Heart right ventricle (tissue), 16 donors: ENCODE measurements around the gene LILRB2. TPM values are rescaled to one million over a fixed set of nuclear protein-coding genes. Genes with fewer than 3 reads are reported as not detected.
"Not testable (repeated sequence)": the region's sequence is repeated elsewhere in the genome, so short reads cannot be mapped to it uniquely, and the experiment has no call there.

Source experiments
- ATAC-seq, 8 donors: fragments of 200-7000 bp; cut with Tn5 transposase; one replicate each; pipeline ENCODE4 v1.9.1; 2020; ENCODE audit warnings: mild to moderate bottlenecking in 8 of 8, moderate library complexity in 8 of 8, moderate number of reproducible peaks in 1 of 8
- DNase-seq, 2 donors: peaks; one replicate each; pipeline ENCODE4 v3.0.0-alpha.2; 2020
- H3K27ac ChIP-seq, 10 donors: fragments of 200-600 bp; sonication (generic) in 2 of 10; one replicate each; pipeline versions ENCODE4 v1.5.0 to v1.8.0; 2020 to 2022; ENCODE audit warnings: mild to moderate bottlenecking in 3 of 10
- H3K27me3 ChIP-seq, 7 donors: fragments of 200-600 bp; one replicate each; pipeline ENCODE4 v1.8.0; 2021 to 2022; ENCODE audit warnings: mild to moderate bottlenecking in 2 of 7
- H3K36me3 ChIP-seq, 9 donors: fragments of 200-600 bp; sonication (generic) in 1 of 9; one replicate each; pipeline versions ENCODE4 v1.5.0 to v1.8.0; 2020 to 2022; ENCODE audit warnings: mild to moderate bottlenecking in 2 of 9
- H3K4me1 ChIP-seq, 9 donors: fragments of 200-600 bp; sonication (generic) in 1 of 9; one replicate each; pipeline versions ENCODE4 v1.5.0 to v1.8.0; 2020 to 2022; ENCODE audit warnings: mild to moderate bottlenecking in 4 of 9
- H3K4me3 ChIP-seq, 10 donors: fragments of 200-600 bp; sonication (generic) in 2 of 10; one replicate each; pipeline versions ENCODE4 v1.5.0 to v1.8.0; 2020 to 2022; ENCODE audit warnings: mild to moderate bottlenecking in 7 of 10, moderate library complexity in 2 of 10
- H3K9me3 ChIP-seq, 11 donors: fragments of 200-600 bp in 10 of 11; sonication (generic) in 2 of 11; one replicate each; pipeline versions ENCODE4 v1.5.0 to v1.8.0; 2013 to 2022; ENCODE audit warnings: mild to moderate bottlenecking in 2 of 11, control low read depth in 1 of 11, moderate library complexity in 1 of 11
- WGBS, 2 donors: extraction: QIAGEN DNeasy Blood & Tissue Kit; methylation state at CpG; one replicate each; pipeline ENCODE4 v1.1.7; 2013; ENCODE audit warnings: inconsistent platforms in 1 of 2; 5-methylcytosine and 5-hydroxymethylcytosine counted together
- intact Hi-C, 10 donors: fragments of 100-400 bp; cut with DNase I; formaldehyde crosslinking; loops; one replicate each; pipeline versions ENCODE4 v1.11.1 to v1.14.2; 2022
- polyA plus RNA-seq, 2 donors: library from polyadenylated mRNA; stranded (reverse); fragments of 200-250 nt; gene quantifications; one replicate each; pipeline ENCODE4 v1.2.3, GENCODE V29; 2013
- total RNA-seq, 10 donors: library from RNA; stranded (reverse); fragmentation: NEBNext Ultra II Directional in 3 of 10; extraction: Animal tissue kit (Norgen Biotek cat#: 25700) in 3 of 10; gene quantifications; one replicate each; pipeline versions ENCODE4 v1.2.1 to v1.2.4, GENCODE V29; 2021 to 2023
- TF ChIP-seq, protein P1 (sequence below), 9 donors: fragments of 200-600 bp; sonication (generic) in 2 of 9; IDR thresholded peaks; one replicate each; pipeline versions ENCODE4 v1.5.0 to v1.8.0; 2021 to 2022; ENCODE audit warnings: antibody characterized with exemption in 9 of 9, mild to moderate bottlenecking in 5 of 9, moderate library complexity in 1 of 9
- donor health status: Arrhythmogenic right ventricular cardiomyopathy.
- donor health status: ischemic (EF 13 %, LVEDD 7.1; RV severe dilation, severe dysfunction).
- donor health status: healthy with polysubstance abuse.
- donor health status: DM: no; HTN: yes; CAD: no.
- donor health status: DM: no; HTN: no; CAD: no.
- donor health status: ischemic (EF 25% LVEDD 6.9; RV normal size, moderate dysfunction).
- donor health status: ischemic (EF 25% LVEDD 5.7; RV mildly dilated, moderate dysfunction).
- donor health status: healthy.
- donor health status: DM: yes; HTN: yes; CAD: no.
- donor health status: Ischemic cardiomyopathy.
- donor health status: ischemic (EF 35%, LVEDD 5.7; RV mildly dilated, moderate dysfunction).
- donor health status: nonischemic (EF 11% LVEDD 7.7; RV severe dilation, severe dysfunction).
- donor health status: DM: yes; HTN: yes; CAD: no.
- donor health status: PGD.
- donor health status: ischemic (EF 29% LVEDD 5.4; RV normal size, mild dysfunction).
- donor health status: nonischemic (EF 23%, LVEDD 6.1; RV moderate dilation, normal function).

Gene LILRB2
- total and polyA plus RNA-seq, 12 donors: 1.1 to 20.1 (median 2.4) TPM

DNA sequence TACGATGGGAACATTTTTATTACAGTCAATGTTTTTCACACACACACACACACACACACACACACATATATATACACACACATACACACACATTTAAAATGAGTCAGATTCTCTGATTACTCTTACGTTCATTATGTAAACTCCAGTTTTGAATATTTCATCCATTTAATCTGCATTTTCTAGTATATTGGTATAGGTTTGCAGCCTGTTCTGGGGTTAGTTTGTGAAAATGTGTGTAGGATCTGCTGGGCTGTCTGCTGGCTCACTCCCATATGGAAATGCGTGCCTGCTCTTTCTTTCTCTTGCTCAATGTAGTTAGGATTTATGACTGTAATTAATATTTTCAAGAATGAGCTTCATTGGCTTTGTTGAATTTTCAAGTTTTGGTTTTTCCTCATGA is 7.1 kb downstream of the LILRB2 start:
- no peak for ATAC-seq
- H3K9me3 ChIP-seq: no peaks in the 10 kb centered on the region
- peaks cover 0 to 17% (median 0%) of the 10 kb centered on the region in 9 donors for H3K36me3 ChIP-seq
- H3K27me3 ChIP-seq: peaks cover 0 to 36% (median 11%) of the 10 kb centered on the region in 7 donors
- H3K4me3 ChIP-seq: no peak overlapping the region
- WGBS, 2 donors: 68 to 83% methylated on average over 3 of the region's 3 CpGs
- intact Hi-C loops: no loop called here
- TF ChIP-seq, protein P1, sequence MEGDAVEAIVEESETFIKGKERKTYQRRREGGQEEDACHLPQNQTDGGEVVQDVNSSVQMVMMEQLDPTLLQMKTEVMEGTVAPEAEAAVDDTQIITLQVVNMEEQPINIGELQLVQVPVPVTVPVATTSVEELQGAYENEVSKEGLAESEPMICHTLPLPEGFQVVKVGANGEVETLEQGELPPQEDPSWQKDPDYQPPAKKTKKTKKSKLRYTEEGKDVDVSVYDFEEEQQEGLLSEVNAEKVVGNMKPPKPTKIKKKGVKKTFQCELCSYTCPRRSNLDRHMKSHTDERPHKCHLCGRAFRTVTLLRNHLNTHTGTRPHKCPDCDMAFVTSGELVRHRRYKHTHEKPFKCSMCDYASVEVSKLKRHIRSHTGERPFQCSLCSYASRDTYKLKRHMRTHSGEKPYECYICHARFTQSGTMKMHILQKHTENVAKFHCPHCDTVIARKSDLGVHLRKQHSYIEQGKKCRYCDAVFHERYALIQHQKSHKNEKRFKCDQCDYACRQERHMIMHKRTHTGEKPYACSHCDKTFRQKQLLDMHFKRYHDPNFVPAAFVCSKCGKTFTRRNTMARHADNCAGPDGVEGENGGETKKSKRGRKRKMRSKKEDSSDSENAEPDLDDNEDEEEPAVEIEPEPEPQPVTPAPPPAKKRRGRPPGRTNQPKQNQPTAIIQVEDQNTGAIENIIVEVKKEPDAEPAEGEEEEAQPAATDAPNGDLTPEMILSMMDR (IDR thresholded peaks at IDR 0.05): no peak
- peaks cover 0 to 10% (median 0%) of the 10 kb centered on the region in 9 donors for H3K4me1 ChIP-seq
- H3K27ac ChIP-seq: no peak overlapping the region
- no peak for DNase-seq

DNA sequence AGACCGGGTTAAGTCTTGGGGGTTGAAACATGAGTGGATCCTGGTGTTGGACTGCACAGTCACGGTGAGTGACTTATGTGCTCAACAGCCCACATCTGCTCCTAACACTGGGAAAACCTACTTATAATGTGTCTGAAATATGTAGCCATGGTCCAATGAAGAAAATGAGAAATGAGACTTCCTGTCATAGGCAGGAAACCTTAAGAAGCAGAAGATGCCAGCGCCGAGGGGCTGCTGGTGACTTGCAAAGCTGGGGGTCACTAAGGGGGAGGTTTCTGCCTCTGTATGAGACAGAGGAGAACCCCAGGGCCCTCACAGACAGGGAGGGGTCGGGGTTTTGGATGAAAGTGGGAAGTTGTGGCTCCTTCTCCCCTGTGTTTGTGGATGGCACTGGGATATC is 8.7 kb downstream of the LILRB2 start:
- Histone ChIP-seq H3K27me3 (peaks cover 0 to 31% (median 3%) of the 10 kb centered on the region in 7 donors), H3K36me3 (peaks cover 0 to 11% (median 0%) of the 10 kb centered on the region in 9 donors), H3K27ac (peak overlapping the region in 1 of 10 donors; percentile 65)
- H3K4me1 ChIP-seq, DNase-seq, intact Hi-C loops, H3K9me3 ChIP-seq, H3K4me3 ChIP-seq: not testable (repeated sequence)
- 64 to 69% methylated on average over 5 of the region's 5 CpGs for WGBS, 2 donors
- peak in 3 of 8 donors; percentile 15 to 33 (median 33) for ATAC-seq

DNA sequence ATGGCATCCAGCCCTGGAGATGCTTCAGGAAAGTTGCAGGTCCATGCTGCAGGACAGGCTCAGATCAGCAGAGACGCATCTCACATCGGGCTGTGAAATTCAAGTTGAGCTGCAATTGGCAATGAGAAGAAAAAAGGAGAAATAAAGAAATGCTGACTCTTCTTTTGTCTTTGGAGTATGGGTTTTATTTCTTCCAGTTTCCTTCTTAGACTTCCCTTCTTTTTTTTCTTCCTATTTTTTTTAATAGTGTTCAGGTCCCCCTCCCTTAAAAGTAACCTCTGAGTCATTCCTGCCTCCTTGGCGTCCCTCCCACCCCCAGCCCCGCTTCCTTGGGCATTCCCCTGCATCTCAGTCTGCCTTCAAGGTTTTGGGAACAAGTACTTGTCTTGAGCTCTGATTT is 9.3 kb downstream of the LILRB2 start:
- H3K9me3 ChIP-seq, DNase-seq, H3K36me3 ChIP-seq, intact Hi-C loops, H3K4me1 ChIP-seq: not testable (repeated sequence)
- peak overlapping the region in 1 of 10 donors; percentile 14 for H3K4me3 ChIP-seq
- H3K27ac ChIP-seq: peak overlapping the region in 1 of 10 donors; percentile 73
- ATAC-seq: peak; percentile 27 to 68 (median 51)
- H3K27me3 ChIP-seq: peaks cover 0 to 27% (median 0%) of the 10 kb centered on the region in 7 donors
- 53 to 65% methylated on average over 3 to 4 of the region's 4 CpGs for WGBS, 2 donors

DNA sequence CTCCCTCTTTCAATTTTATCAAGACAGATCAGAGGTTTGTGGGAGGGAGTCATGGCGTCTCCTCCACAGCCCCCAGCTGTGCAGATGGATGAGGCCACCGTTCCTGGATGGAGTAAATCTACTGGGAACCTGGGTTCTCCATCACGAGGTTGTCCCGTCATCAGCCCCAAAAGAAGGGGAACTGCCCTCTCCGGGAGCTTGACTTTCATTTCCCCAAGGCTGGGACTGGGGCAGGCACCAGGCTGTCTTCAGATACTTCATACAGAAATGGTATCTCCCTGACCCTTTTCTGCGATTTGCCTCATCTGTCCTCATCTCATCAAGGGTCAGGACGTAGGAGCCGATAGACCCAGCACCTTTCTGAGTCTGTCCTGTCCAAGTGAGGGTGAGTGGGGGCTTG is 9.8 kb downstream of the LILRB2 start:
- H3K9me3 ChIP-seq: no peaks in the 10 kb centered on the region
- peaks cover 0 to 11% (median 0%) of the 10 kb centered on the region in 9 donors for H3K4me1 ChIP-seq
- H3K27ac ChIP-seq: peak overlapping the region in 1 of 10 donors; percentile 73
- WGBS, 2 donors: 71 to 77% methylated on average over 8 of the region's 8 CpGs
- intact Hi-C loops: no loop called here
- TF ChIP-seq, protein P1 (IDR thresholded peaks at IDR 0.05): no peak
- DNase-seq (peak in 1 of 2 donors; percentile 38), ATAC-seq (peak; percentile 34 to 82 (median 76))
- peaks cover 0 to 6% (median 0%) of the 10 kb centered on the region in 9 donors for H3K36me3 ChIP-seq
- peaks cover 0 to 27% (median 0%) of the 10 kb centered on the region in 7 donors for H3K27me3 ChIP-seq
- peak overlapping the region in 1 of 10 donors; percentile 14 for H3K4me3 ChIP-seq

DNA sequence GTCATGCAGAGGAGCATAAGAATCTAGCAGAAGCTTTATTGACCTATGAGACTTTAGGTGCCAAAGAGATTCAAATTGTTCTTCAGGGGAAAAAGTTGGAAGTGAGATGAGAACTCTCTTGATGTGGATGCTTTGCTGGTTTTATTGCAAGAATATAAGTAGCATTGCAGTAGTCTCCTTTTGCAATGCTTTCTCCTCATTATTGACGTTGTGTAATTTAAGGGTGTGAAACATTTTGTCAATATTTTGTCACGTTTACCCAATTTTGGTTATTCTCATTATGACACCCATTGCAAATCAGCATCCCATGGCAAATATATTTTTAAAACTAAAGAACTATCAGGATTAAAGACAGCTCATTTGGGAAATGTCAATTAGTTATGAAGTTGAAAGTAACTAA is 12.0 kb downstream of the LILRB2 start:
- Histone ChIP-seq H3K27me3 (peaks cover 0 to 16% (median 9%) of the 10 kb centered on the region in 7 donors), H3K27ac (no peak overlapping the region), H3K9me3 (no peaks in the 10 kb centered on the region), H3K4me1 (peaks cover 0 to 14% (median 0%) of the 10 kb centered on the region in 9 donors), H3K36me3 (no peaks in the 10 kb centered on the region), H3K4me3 (no peak overlapping the region)
- no peak for DNase-seq
- 65% methylated on average over 2 of the region's 2 CpGs for WGBS, 2 donors
- TF ChIP-seq, protein P1 (IDR thresholded peaks at IDR 0.05): no peak
- no peak for ATAC-seq
- intact Hi-C loops: no loop called here
